ENCODE data around the gene LRRN4CL.
"Not testable (repeated sequence)": the region's sequence is repeated elsewhere in the genome, so short reads cannot be mapped to it uniquely, and the experiment has no call there.

LRRN4CL gene

DNA sequence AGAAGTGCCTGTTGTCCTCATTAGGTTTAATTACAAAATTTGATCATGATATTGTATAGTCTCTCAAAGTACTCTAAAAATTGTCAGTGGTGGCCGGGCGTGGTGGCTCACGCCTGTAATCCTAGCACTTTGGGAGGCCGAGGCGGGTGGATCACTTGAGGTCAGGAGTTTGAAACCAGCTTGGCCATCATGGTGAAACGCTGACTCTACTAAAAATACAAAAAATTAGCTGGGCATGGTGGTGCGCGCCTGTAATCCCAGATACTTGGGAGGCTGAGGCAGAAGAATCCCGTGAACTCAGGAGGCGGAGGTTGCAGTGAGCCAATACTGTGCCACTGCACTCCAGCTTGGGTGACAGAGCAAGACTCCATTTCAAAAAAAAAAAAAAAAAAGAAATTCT lies 13.9 kb downstream of the LRRN4CL start:
- FAIRE-seq = not testable (repeated sequence)

DNA sequence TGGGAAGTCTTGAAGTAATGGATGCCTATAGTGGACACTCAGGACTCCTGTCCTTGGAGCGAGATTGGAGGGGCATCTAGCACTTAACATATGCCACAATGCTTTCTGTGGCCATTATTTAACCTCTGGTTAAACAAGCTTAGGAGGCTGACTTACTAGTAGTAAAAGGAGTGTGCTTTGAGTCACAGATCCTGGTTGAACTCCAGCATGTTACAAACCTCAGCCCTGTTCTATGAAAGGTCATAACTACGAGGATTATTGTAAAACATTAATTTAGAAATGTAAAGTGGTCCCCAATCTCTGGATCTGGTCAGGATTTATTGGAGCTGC lies 16.2 kb downstream of the LRRN4CL start:
- no peak for FAIRE-seq

DNA sequence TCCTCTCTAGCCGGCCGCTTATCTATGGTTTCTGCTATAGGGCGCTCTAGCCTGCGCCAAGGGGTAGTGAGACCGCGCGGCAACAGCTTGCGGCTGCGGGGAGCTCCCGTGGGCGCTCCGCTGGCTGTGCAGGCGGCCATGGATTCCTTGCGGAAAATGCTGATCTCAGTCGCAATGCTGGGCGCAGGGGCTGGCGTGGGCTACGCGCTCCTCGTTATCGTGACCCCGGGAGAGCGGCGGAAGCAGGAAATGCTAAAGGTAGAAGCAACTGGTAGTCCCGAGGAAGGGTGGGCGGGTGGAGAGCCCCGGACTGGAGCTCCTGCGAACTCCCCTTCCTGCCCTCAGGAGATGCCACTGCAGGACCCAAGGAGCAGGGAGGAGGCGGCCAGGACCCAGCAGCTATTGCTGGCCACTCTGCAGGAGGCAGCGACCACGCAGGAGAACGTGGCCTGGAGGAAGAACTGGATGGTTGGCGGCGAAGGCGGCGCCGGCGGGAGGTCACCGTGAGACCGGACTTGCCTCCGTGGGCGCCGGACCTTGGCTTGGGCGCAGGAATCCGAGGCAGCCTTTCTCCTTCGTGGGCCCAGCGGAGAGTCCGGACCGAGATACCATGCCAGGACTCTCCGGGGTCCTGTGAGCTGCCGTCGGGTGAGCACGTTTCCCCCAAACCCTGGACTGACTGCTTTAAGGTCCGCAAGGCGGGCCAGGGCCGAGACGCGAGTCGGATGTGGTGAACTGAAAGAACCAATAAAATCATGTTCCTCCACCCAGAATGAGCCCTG lies 17.5 kb downstream of the LRRN4CL start, which contains the start of the genes LBHD1 and UQCC3:
Gene LBHD1, minus strand, starts transcription at position 660 of the 782 bp plus-strand sequence. CDS start 2,236 bp downstream, outside the sequence.
Gene UQCC3, plus strand, starts transcription at position 66 of the 782 bp plus-strand sequence. Its CDS starts 73 bp downstream, at position 139.
- FAIRE-seq = no peak

DNA sequence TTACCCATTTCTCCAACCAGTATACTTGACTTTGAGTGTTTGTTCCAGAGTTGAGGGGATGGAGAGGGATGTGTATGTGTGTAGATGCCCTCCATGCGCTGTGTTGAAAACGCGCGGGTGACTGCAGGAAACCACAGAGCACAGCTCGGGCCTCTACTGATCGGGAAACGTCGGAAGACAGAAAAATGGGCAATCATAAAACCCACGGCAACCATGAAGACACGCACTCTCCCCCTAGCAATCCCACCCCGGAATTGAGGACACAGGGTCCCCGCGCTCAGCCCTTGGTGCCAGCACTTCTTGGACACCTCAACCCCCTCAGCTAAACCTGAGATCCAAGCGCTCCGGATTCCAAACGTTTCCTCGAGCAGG lies 18.1 kb downstream of the LRRN4CL start:
- no peak for FAIRE-seq

DNA sequence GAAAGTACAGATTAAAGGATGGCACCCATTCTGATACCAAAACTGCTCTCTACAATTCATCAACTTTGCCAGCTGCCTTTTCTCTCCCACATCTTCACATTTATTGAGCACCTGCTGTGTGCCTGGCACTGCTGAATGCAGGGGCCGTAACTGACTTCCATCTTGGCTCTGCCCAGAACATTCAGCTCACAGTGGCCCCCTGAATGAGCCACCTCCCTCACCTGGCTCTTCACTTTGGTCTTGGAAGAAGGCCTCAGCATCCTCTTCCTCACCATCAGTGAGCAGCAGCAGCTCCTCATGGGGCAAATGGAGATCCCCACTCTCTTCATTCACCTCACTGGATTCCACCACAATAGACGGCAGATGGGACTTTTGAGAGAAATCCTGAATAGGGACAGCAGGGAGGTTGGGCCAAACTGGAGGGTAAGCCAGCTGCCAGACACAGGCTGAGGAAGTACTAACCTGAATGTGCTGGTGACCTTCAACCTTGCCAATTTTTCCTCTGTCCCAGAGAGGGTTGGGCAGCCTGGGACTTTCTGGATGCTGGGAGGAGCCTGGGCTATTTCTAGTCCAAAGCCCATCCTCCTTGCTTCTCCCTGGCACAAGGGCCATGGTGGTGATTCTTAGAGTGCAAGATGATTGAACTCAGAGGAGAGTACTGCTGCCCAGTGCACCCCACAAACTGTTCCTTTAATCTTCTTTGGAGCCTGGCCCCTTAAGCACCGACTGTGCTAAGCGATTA lies 19.7 kb downstream of the LRRN4CL start:
- no peak for FAIRE-seq

DNA sequence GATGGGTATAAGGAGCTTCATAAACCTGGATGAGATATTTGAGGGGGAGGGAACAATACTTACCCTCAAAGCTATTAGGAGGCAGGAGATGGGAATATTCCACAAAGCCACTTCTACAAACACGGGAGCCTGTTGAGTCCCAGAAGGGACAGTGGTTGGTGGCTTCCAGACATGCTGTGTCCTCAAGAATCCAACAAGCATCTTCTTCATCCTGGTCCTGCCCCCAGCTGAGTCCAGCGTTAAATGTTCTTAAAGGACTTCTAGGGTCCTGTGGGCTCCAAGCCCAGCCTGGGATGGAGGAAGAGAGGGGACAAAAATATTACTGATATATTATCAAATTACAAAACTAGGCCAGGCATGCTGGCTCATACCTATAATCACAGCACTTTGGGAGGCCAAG lies 21.9 kb downstream of the LRRN4CL start:
- no peak for FAIRE-seq

DNA sequence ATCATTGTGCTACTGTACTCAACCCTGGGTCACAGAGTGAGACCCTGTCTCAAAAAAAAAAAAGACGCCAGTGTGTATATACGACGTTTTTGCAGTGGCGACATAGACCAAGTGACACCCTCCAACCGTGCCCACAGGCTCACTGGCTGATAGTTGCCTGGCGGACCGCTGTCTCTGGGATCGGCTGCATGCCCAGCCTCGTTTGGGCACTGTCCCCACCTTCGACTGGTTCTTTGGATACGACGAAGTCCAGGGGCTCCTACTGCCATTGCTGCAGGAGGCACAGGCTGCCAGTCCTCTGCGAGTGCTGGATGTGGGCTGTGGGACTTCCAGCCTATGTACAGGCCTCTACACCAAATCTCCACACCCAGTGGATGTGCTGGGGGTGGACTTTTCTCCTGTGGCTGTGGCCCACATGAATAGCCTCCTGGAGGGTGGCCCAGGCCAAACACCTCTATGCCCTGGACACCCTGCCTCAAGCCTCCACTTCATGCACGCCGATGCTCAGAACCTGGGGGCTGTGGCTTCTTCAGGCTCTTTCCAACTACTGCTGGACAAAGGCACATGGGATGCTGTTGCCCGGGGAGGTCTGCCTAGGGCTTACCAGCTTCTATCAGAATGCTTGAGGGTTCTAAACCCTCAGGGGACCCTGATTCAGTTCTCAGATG lies 22.9 kb downstream of the LRRN4CL start:
- no peak for FAIRE-seq

DNA sequence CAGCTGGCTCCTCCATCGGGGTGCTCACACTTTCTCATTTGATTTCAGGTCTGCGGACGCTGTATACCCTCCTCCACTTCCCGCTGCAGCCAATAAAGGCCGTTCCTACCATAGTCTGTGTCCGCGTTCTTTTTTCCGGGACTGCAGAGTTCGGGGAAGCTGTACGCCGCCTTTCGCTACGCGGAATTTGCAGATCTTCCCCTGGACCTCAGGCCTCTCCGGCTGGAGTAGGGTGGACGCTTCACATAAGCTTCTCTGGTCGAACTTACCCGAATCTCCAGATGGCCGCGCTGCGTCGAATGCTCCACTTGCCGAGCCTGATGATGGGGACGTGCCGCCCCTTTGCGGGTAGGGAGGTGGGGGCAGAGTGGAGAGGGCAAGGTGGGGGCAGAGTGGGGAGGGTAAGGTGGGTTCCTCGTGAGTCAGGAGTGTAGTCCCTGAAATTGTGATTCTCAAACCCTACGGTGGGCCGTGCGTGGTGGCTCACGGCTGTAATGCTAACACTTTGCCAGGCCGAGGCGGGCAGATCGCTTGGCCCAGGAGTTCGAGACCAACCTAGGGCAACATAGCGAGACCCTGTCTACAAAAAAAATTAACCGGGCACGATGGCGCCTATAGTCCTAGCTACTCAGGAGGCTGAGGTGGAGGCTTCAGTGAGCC lies 23.6 kb downstream of the LRRN4CL start:
- no peak for FAIRE-seq

DNA sequence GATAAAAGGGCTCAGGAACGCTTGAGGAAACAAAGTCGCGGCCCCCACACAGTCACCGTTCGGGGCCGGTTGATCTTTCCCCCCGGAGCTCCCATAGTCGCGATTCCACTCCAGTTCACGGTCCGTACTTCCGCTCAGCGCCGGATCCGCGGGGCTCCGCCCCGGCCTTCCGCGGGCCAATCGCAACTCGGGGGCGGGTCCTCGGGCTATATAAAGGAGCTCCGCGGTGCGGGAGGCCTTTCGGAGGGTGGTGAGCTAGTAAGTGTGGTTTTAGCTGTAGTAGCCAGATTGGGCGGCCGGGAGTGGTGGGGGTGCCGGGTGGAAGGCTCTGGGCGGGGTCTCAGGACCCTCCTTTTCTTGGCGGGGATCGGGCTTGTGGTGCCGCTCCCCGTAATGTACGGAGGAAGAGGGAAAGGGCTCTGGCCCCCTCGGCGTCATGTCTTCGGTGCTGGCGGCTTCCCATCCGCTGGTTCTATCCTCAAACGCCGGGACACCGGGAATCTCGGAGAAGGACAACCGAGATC lies 24.2 kb downstream of the LRRN4CL start, which contains the start of the genes C11orf98 and CSKMT:
Gene C11orf98, minus strand, starts transcription at position 136 of the 524 bp plus-strand sequence. Its CDS starts 41 bp downstream, at position 95.
Gene CSKMT, plus strand, starts transcription at position 238 of the 524 bp plus-strand sequence. CDS start 568 bp downstream, outside the sequence.
- no peak for FAIRE-seq

DNA sequence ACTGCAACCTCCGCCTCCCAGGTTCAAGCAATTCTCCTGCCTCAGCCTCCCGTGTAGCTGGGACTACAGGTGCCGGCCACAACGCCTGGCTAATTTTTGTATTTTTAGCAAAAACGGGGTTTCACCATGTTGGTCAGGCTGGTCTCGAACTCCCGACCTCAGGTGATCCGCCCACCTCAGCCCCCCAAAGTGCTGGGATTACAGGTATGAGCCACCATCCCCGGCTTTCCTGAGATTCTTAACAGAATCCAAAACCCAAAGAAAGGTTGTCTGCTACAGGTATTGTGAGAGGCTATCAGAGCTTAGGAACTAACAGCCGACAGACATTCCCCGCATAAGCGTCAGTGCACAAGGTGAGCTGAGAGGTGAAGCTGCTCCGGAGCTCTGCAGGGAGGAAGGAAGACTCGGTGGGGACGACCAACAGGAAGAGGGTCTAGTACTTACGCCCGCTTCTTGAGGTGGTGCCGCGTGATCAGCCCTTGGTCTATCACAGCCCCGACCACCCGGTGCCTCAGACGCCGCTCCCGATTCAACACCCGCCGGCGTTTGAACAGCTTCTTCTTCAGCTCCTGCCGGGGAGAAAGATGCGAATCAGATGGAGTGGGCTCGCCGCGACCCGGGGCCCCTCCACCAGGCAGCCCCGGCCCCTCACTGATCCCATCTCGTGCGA lies 24.8 kb downstream of the LRRN4CL start:
- FAIRE-seq = no peak

DNA sequence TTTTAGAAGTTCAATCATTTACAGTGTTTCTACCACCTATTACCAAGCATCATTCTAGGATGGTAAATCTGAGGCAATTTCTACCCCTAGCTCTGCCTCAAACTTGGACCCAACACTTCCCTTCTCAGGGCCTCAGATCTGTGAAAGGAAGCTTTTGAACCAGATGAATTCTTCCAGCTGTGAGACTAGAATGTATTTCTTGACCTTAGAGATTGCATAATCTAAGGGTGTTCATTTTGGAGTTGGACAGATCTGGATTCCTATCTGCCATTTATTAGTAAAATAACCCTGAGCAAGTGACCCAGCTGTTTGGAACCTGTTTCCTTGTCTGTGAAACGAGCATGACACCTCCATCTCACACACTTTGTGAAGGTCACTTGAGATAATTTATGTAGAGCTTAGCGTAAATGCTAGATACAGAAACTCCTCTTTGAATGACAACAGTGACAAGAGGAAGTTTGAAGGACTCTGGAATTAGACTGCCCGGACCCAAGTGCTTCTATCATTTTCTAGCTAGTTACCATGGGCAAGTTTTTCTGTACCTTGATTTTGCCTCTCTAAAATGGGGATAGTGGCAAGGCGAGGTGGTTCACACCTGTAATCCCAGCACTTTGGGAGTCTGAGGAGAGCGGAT lies 32.4 kb downstream of the LRRN4CL start:
- no peak for FAIRE-seq

DNA sequence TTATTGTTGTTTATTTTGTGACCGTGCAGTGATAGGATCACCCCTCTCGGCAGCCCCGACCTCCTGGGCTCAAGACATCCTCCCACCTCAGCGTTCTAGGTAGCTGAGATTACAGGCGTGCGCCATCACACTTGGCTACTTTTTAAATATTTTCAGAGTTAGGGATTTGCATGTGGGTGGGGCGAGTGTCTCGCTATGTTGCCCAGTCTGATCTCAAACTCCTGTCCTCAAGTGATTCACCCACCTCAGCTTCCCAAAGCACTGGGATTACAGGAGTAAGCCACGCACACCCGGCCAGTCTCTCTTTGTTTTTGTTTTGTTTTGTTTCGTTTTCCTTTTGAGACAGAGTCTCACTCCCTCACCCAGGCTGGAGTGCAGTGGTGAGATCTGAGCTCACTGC lies 35.0 kb downstream of the LRRN4CL start:
- no peak for FAIRE-seq

DNA sequence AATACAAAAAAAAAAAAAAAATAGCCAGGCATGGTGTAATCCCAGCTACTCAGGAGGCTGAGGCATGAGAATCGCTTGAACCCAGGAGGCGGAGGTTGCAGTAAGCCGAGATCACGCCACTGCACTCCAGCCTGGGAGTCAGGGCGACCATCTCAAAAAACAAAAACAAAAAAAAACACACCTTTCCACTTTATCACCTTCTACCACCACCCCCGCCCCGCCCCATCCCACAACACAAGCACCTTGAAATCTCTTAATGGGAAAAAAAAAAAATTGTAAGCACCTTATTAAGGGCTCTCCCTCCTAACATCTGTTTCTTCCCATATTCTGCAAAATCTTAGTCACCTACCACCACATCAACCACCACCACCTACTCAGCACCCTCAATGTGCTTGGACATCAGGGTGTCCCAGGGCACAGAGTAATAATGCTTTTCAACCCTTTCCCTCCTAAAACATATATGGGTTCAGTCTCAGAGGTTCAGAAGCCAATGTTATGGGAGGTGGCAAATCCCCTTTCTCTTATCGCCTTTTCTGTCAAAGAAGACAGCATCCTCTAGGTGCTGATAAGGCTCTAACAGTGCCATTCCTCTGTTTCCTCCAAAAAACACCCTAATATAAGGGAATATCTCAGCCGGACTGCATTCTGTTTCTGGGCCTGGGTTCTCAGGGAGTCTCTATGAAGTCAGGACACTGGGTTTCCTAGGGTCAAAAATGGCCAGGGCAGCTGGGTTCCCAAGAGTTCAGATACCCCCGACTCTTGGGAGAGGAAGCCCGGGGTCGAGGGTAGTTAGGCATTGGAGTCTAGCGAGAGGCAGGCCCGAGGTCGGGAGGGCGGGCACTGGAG lies 36.9 kb downstream of the LRRN4CL start:
- FAIRE-seq = no peak

DNA sequence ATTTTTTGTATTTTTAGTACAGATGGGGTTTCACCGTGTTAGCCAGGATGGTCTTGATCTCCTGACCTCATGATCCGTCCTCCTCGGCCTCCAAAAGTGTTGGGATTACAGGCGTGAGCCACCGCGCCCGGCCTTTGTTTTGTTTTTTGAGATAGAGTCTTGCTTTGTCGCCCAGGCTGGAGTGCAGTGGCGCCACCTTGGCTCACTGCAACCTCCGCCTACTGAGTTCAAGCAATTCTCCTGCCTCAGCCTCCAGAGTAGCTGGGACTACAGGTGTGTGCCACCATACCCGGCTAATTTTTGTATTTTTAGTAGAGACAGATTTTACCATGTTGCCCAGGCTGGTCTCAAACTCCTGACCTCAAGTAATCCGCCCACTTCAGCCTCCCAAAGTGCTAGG lies 39.0 kb downstream of the LRRN4CL start:
- not testable (repeated sequence) for FAIRE-seq

DNA sequence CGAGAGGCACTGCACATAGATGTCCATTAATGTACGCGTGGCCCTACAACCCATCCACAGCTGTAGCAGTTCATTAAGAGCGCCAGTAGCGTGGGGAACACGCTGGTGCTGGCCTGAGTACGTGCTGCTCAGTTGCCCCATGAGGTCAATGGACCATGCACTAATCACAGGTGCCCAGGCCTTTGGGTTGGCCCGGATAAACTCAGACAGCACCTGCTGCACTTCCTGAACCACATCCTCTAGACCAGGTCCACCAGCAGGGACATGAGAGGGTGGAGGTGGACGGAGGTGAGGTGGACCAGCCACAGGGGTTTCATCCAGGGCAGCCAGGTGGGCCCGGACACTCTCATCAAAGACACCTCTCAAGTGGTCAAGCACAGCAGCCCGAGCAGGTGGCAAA lies 39.8 kb downstream of the LRRN4CL start:
- FAIRE-seq = no peak

DNA sequence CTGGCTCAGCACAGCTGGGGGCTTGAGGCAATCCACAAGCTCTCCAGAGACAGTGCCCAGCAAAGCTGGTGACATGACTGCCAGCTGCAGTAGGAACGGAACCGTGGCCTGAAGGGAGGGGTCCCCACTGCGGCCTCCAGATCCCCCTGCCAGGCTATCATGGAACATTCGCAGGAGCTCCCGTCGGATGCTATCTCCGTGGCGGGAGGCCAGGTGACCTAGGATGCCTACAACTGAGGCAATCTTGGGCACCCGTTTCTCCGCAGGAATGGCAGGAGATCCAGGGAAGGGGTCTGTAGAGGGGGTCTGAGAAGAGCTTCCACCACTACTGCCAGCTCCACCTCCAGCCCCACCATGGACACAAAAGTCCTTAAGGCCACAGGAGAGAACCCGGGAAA lies 40.4 kb downstream of the LRRN4CL start:
- no peak for FAIRE-seq

DNA sequence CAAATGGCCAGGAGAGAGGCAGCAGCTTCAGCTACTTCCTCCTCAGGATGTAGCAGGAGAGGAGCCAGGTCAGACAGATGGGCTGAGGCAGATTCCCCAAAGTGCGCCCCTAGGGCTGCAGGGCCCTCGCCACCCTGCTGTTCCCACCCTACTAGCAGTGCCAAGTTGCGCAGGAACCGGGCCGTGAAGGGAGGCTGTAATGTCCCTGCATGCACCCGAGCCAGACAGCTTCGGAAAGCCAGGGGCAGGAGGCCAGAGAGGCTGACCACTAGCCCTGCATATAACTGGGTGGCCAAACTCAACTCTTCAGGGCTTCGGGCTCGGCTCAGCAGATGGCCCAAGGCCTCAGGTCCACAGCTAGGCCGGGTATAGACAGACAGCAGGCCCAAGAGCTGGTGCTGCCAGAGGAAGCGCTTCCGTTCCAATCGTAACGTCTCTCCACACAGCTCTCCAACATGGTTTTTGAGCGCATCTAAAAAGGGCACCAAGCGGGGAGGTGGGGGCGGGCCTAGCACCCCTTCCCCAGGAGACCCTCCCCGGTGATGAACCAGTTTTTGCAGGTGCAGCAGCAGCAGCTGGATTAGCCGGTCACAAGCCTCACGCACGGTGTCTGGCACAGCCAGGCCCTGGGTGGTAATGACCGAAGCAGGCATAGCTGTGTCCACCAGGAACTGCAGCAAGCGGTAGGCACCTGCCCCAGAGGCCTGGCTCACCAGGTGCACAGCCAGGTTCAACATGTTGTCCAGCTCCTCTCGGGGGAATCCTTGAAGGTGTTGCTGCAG lies 41.0 kb downstream of the LRRN4CL start:
- no peak for FAIRE-seq

DNA sequence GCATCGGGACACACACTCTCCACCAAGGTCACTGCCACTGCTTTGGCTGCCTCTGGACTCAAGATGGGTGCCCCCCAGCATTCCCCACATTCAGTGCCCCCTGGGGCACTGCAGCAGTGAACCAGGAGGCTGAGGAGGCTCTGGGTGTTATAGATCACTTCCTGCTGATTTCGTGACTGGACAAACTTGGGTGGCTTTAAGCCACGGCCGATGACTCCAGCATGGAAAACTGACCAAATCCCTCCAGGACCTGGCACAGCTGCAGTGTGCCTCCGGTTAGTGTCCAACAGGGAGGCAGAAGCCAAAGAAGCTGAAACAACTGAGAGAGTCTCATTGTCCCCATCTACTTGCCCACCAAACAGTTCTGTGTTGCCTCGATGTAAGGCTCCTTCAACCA lies 41.7 kb downstream of the LRRN4CL start:
- no peak for FAIRE-seq

DNA sequence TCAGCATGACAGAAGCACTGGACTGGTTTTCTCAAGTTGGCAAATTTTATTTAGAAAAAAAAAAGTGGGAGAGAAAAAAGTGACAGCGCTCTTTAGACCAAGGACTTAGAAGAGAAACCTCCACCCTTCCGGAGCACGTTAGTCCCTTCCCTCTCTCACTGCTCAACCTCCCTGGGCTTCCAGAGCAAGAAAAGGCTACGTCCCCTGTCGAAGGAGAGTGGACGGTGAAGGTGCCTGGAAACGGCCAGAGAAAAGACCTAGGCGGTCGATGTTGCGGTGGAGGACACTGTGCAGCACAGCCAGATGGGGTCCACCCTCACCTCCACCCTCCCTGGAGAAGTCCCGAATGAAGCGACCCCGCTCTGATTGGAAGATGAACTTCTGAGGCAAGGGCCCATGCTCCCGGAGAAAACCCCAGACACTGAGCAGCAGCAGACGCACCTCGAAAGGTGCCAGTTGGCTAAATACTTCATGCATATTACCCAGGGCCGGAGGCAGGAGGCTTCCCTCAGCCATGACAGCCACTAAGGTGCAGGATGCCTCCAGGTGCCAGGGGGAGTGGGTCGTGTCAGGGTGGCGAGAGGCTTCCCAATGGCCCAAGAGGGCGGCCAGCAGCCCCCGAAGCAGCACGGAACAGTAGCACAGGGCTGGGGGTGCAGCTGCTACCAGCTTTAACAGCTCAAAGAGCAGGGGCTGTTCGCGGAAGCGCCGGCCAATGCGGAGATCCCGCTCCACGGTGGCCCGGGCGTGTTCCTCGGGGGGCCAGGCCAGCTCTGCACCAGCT lies 42.3 kb downstream of the LRRN4CL start:
- no peak for FAIRE-seq
